ENCODE results near the gene PRH1. TPM values are rescaled to one million over a fixed set of nuclear protein-coding genes. Genes with fewer than 3 reads are reported as not detected.

The PRH1 gene
- total and polyA plus RNA-seq, 2 donors from 2014 or later = 3.2 to 28.7 TPM

GRCh38 chr12:10919809-10920208 lies 35.8 kb upstream of the PRH1 start:
- Histone ChIP-seq H3K4me1 (ENCODE audit: control insufficient read depth in 2 of 3, insufficient read depth in 2 of 3, low read depth in 1 of 3, low read length in 3 of 3) (no peaks in the 10 kb centered on the region), H3K27ac (ENCODE audit: low read depth in 2 of 2, low read length in 2 of 2) (no peak overlapping the region), H3K27me3 (ENCODE audit: control insufficient read depth, insufficient read depth, low read length) (no peaks in the 10 kb centered on the region), H3K36me3 (ENCODE audit: control insufficient read depth in 2 of 3, insufficient read depth in 3 of 3, low read length in 3 of 3) (no peaks in the 10 kb centered on the region), H3K4me3 (ENCODE audit: low read length in 3 of 3) (no peak overlapping the region), H3K9me3 (ENCODE audit: control insufficient read depth in 2 of 3, insufficient read depth in 1 of 3, low read length in 3 of 3) (no peaks in the 10 kb centered on the region), H3K9ac (ENCODE audit: low read length in 3 of 3) (no peak overlapping the region)
- intact Hi-C loops (cut with DNase I) = no loop called here
- TF ChIP-seq CTCF (IDR thresholded peaks at IDR 0.05; ENCODE audit: borderline replicate concordance, extremely low read depth, insufficient read depth) = no peak
- DNase-seq = no peak
- no peak for FAIRE-seq

- Histone ChIP-seq H3K36me3 (ENCODE audit: control insufficient read depth in 2 of 3, insufficient read depth in 3 of 3, low read length in 3 of 3) (no peaks in the 10 kb centered on the region), H3K9me3 (ENCODE audit: control insufficient read depth in 2 of 3, insufficient read depth in 1 of 3, low read length in 3 of 3) (peaks cover 0 to under 1% (median 0%) of the 10 kb centered on the region in 3 donors), H3K4me1 (ENCODE audit: control insufficient read depth in 2 of 3, insufficient read depth in 2 of 3, low read depth in 1 of 3, low read length in 3 of 3) (no peaks in the 10 kb centered on the region), H3K4me3 (ENCODE audit: low read length in 3 of 3) (no peak overlapping the region), H3K27me3 (ENCODE audit: control insufficient read depth, insufficient read depth, low read length) (no peaks in the 10 kb centered on the region), H3K9ac (ENCODE audit: low read length in 3 of 3) (no peak overlapping the region), H3K27ac (ENCODE audit: low read depth in 2 of 2, low read length in 2 of 2) (no peak overlapping the region)
- no peak for TF ChIP-seq CTCF (IDR thresholded peaks at IDR 0.05; ENCODE audit: borderline replicate concordance, extremely low read depth, insufficient read depth)
- no peak for FAIRE-seq
- intact Hi-C loops (cut with DNase I) = no loop called here
- DNase-seq = no peak
Observed at GRCh38 chr12:10910380-10910779, 26.3 kb upstream of the PRH1 start.

GRCh38 chr12:10909462-10909861 lies 25.4 kb upstream of the PRH1 start, which contains the start of gene TAS2R13:
TSS of gene TAS2R13 (minus strand) at chr12:10909562. CDS start at chr12:10909298, 264 bp downstream.
- H3K36me3 ChIP-seq (ENCODE audit: control insufficient read depth in 2 of 3, insufficient read depth in 3 of 3, low read length in 3 of 3) = no peaks in the 10 kb centered on the region
- H3K9ac ChIP-seq (ENCODE audit: low read length in 3 of 3) = no peak within 1 kb of the TSS
- FAIRE-seq (no peak), DNase-seq (no peak)
- H3K9me3 ChIP-seq (ENCODE audit: control insufficient read depth in 2 of 3, insufficient read depth in 1 of 3, low read length in 3 of 3) = peaks cover 0 to 10% (median 0%) of the 10 kb centered on the region in 3 donors
- no peaks in the 10 kb centered on the region for H3K27me3 ChIP-seq (ENCODE audit: control insufficient read depth, insufficient read depth, low read length)
- intact Hi-C loops (cut with DNase I) = no loop called here
- H3K27ac ChIP-seq (ENCODE audit: low read depth in 2 of 2, low read length in 2 of 2) = no peak within 1 kb of the TSS
- H3K4me1 ChIP-seq (ENCODE audit: control insufficient read depth in 2 of 3, insufficient read depth in 2 of 3, low read depth in 1 of 3, low read length in 3 of 3) = no peaks in the 10 kb centered on the region
- TF ChIP-seq CTCF (IDR thresholded peaks at IDR 0.05; ENCODE audit: borderline replicate concordance, extremely low read depth, insufficient read depth) = no peak
- no peak within 1 kb of the TSS for H3K4me3 ChIP-seq (ENCODE audit: low read length in 3 of 3)

GRCh38 chr12:10904686-10905085 lies 20.6 kb upstream of the PRH1 start:
- DNase-seq (no peak), FAIRE-seq (no peak)
- Histone ChIP-seq H3K9ac (ENCODE audit: low read length in 3 of 3) (no peak overlapping the region), H3K4me3 (ENCODE audit: low read length in 3 of 3) (no peak overlapping the region), H3K27me3 (ENCODE audit: control insufficient read depth, insufficient read depth, low read length) (no peaks in the 10 kb centered on the region), H3K36me3 (ENCODE audit: control insufficient read depth in 2 of 3, insufficient read depth in 3 of 3, low read length in 3 of 3) (no peaks in the 10 kb centered on the region), H3K9me3 (ENCODE audit: control insufficient read depth in 2 of 3, insufficient read depth in 1 of 3, low read length in 3 of 3) (peaks cover 0 to 12% (median 0%) of the 10 kb centered on the region in 3 donors), H3K27ac (ENCODE audit: low read depth in 2 of 2, low read length in 2 of 2) (no peak overlapping the region), H3K4me1 (ENCODE audit: control insufficient read depth in 2 of 3, insufficient read depth in 2 of 3, low read depth in 1 of 3, low read length in 3 of 3) (no peaks in the 10 kb centered on the region)
- intact Hi-C loops (cut with DNase I) = no loop called here
- no peak for TF ChIP-seq CTCF (IDR thresholded peaks at IDR 0.05; ENCODE audit: borderline replicate concordance, extremely low read depth, insufficient read depth)
